Loucy (cell line): ENCODE measurements around the gene ISM1.

Source experiments
- EZH2phosphoT487 ChIP-seq: fragments of 200-600 bp; IDR thresholded peaks from 2 replicates; pipeline ENCODE4 v1.6.1; 2018; ENCODE audit warnings: antibody characterized with exemption, mild to moderate bottlenecking, moderate library complexity, borderline replicate concordance
- TF ChIP-seq, protein P1 (sequence below): fragments of 200-600 bp; sonication (generic); conservative IDR thresholded peaks from 2 replicates; pipeline ENCODE4 v1.5.1; 2014; ENCODE audit warnings: mild to moderate bottlenecking, antibody characterized with exemption, low read length

DNA sequence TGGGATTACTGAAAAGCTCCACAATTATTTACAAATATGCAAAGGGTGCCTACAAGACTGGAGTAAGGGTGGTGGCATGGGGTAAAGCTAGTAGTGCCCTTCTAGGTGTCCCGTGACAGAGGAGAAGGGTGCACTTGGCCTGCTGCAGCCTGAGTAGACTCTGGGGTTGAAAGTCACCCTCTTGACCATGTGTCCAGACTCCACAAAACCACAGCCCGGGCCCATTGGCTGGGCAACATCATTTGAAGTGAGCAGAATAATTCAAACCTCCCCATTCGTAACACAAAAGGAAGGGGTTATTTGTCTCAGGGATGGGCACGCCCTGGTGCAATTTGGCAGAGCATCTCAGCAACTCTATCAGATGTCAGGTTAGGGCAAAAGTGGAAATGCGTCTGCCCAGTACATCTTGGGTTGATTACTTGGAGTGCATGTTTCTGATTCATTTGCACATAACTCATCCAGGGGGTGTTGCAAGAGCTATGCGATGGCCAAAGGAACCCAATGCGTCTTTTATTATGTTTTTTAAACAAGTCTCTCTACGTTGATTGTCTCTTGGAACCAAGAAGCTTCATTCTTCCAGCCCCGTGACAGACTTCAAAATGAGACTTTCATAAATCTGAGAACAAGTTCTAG is 56.7 kb downstream of the ISM1 start:
- TF ChIP-seq, protein P1, sequence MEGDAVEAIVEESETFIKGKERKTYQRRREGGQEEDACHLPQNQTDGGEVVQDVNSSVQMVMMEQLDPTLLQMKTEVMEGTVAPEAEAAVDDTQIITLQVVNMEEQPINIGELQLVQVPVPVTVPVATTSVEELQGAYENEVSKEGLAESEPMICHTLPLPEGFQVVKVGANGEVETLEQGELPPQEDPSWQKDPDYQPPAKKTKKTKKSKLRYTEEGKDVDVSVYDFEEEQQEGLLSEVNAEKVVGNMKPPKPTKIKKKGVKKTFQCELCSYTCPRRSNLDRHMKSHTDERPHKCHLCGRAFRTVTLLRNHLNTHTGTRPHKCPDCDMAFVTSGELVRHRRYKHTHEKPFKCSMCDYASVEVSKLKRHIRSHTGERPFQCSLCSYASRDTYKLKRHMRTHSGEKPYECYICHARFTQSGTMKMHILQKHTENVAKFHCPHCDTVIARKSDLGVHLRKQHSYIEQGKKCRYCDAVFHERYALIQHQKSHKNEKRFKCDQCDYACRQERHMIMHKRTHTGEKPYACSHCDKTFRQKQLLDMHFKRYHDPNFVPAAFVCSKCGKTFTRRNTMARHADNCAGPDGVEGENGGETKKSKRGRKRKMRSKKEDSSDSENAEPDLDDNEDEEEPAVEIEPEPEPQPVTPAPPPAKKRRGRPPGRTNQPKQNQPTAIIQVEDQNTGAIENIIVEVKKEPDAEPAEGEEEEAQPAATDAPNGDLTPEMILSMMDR = no peak
- no peak for TF ChIP-seq EZH2phosphoT487
